GM19240 (cell line): ENCODE data around the gene PSMD13.
"Not testable (repeated sequence)": the region's sequence is repeated elsewhere in the genome, so short reads cannot be mapped to it uniquely, and the experiment has no call there.

Source experiments
- DNase-seq: peaks from one replicate; pipeline ENCODE4 v3.0.0; 2011; ENCODE audit warnings: low spot score; ENCODE audit not compliant: insufficient read length

PSMD13 gene

DNA sequence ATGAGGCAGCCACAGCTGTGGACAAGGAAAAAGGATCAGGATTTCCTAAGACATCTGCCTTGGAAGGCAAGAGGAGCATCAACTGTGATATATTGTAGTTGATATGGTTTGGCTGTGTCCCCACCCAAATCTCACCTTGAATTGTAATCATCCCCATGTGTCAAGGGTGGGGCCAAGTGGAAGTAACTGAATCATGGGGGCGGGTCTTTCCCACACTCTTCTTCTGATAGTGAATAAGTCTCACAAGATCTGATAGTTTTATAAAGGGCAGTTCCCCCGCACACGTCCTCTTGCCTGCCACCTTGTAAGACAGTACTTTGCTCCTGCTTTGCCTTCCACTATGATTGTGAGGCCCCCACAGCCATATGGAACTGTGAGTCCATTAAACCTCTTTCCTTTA lies 19.1 kb upstream of the PSMD13 start:
- DNase-seq = no peak

DNA sequence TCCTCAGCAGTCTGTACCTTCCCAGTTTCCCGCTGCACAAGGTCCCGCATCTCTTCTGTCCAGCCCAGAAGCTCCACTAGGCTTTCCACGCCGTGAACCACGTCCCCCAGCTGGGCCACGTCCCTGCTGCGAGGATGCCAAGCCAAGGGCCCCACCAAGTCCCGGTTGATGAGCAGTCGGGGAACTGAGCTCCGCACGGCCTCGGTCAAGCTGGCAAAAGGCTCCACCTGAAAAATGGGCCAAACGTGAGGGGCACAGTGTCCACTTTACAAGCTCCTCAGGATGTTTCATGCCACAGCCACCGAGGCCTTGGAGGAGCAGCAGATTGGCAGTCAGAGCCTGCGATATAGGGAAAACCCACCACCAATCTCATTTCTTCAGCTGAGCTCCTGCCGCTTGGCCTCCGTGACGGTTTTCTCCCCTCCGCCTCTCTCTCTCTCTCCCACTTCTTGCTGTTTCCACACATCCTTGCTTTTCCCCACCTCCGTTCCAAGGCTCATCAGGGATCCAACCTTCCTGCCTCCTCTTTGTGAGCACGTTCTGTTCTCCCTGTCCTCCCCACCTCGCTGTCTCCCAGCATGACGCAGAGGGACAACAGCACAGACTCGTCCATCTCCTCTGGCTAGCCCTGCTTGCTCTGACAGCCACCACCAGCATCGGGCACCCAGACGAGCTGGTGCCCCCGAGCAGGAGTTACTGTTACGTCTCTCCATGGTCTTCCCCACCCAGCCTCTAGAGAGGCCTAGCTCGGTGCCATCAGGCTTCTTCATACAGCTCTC lies 17.8 kb upstream of the PSMD13 start:
- no peak for DNase-seq

GRCh38 chr11:220641-221215 lies 16.0 kb upstream of the PSMD13 start:
- DNase-seq = not testable (repeated sequence)

GRCh38 chr11:221539-221938 lies 15.2 kb upstream of the PSMD13 start:
- no peak for DNase-seq

- no peak for DNase-seq
Observed at GRCh38 chr11:221998-222789, 14.6 kb upstream of the PSMD13 start.

DNA sequence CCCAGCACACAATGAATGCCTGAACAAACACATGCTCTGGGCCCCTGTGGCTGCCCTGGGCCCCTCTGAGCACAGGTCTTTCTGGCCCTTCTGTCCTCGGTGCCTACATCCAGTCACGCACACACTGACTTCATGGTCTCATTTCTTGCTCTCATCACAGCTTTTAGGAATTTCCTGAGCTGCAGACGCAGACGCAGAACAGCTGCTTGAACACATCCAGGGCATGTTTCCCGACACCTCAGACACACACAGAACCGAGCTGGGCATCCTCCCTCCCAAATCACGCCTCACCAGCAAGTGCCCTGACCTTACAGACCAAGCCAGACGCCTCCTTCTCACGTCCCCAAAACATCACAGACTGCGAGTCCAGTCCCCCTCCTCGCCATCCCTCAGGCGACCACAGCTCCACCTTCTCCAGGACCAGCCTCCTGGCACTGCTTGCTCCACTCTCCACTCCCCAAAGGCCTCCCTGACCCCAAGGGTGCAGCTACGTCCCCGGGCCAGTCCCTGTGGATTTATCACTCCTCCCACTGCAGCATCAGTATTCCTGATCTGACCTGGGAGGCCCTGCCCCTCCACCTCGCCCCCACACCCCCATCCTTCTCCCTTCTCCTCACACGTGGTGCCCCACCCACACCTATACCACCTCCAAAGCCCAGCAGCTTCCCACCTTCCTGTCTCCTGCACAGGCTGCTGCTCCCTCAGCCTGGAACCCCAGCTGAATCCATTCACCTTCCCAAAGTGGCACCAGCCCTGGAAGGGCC lies 13.6 kb upstream of the PSMD13 start:
- DNase-seq = no peak

GRCh38 chr11:223884-224283 lies 12.9 kb upstream of the PSMD13 start:
- no peak for DNase-seq

DNA sequence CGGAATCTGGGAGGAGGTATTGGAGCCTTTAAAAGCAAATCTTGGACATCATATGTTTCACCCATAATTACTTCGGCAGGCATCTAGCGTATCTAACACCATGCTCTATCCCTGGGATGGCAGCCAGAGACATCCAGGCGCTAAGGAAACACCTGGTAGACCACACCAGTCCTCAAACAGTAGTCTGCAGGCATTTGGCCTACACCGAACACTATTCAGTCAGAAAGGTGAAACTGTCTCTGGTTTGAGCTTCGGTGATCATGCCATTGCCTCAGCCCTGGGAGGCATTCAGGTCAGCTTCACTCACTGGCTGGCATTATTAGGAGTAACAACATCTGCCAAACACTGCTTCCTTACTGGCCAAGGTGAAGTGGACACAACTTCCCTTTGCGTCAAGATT lies 12.4 kb upstream of the PSMD13 start:
- no peak for DNase-seq

GRCh38 chr11:225734-226453 lies 10.9 kb upstream of the PSMD13 start:
- no peak for DNase-seq

DNA sequence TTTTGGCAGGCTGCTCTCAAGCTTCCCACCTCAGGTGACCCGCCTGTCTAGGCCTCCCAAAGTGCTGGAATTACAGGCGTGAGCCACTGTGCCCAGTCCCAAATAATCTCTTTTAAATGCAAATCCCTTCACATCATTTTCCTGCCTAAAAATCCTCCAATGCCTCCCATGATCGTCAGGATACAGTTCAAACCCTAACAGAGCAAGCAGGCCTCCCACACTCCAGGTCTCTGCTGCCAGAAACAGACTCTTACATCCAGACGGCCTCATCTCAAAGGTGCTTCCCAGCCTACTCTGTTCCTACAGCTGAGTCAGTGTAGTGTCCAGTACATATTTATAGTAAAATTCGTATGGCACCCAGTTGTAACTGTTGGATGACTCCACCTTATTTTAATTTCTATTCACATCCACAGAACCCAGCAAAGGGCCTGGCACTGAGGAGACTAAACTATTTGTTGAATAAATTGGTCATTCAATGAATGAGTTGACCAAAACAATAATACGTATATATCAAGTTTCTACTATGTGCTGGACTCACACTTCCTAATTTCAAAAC lies 8.9 kb upstream of the PSMD13 start:
- DNase-seq = no peak

- DNase-seq = no peak
Observed at GRCh38 chr11:230431-230830, 6.3 kb upstream of the PSMD13 start.

- no peak for DNase-seq
Observed at GRCh38 chr11:232783-233565, 3.8 kb upstream of the PSMD13 start.

GRCh38 chr11:235180-235579 lies 1.6 kb upstream of the PSMD13 start:
- no peak for DNase-seq

DNA sequence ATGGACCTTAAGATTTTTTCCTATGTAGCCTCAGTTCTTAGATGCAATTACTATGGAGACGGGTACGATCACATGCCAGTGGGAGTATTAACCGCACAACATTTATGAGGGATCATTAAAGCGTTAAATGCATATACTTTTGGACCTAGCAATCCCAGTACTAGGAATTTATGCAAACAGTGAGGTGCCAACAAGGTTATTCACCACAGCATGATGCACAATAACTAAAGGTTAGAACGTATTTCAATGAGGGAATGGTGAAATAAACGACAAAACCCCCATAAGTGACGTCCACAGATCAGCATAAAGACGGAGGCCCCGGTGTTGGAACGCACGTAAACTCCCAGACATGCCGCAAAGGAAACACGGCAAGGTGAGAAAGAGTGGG lies 1.2 kb upstream of the PSMD13 start:
- no peak for DNase-seq

- peak; percentile 95 for DNase-seq
Observed at GRCh38 chr11:235997-236773, 591 bp upstream of the PSMD13 start, which contains the start of gene SIRT3. Gene SIRT3, minus strand, starts transcription at chr11:236342. Its CDS starts 14 bp downstream, at chr11:236328.

DNA sequence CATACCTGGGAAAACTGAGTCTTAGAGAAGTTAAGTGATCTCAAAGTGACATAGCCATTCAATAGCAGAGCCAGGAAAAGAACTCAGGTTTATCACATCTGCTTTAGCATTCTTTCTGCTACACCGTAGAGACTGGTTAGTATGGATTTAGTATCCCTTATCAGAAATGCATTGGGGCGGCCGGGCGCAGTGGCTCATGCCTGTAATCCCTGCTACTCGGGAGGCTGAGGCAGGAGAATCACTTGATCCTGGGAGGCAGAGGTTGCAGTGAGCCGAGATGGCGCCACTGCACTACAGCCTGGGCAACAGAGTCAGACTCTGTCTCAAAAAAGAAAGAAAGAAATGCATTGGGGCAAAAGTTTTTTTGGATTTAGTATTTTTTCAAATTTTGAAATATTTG lies 1.6 kb downstream of the PSMD13 start:
- not testable (repeated sequence) for DNase-seq

DNA sequence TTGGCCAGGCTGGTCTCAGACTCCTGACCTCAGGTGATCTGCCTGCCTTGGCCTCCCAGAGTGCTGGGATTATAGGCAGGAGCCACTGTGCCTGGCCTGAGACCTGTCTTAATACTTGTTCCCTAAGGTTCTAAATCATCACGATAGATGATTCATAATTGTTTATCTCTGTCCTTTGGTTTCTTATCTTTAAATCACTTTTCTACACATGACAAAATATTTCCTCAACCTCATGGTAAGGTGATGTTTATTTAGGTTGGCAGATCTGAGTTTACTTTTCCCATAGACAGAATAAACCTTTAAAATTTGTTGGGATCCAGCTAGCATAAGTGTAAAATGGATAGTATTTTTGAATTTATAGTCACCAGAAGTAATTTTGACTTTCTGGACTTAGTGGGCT lies 3.5 kb downstream of the PSMD13 start:
- no peak for DNase-seq

- DNase-seq = no peak
Observed at GRCh38 chr11:241634-242033, 4.9 kb downstream of the PSMD13 start.

DNA sequence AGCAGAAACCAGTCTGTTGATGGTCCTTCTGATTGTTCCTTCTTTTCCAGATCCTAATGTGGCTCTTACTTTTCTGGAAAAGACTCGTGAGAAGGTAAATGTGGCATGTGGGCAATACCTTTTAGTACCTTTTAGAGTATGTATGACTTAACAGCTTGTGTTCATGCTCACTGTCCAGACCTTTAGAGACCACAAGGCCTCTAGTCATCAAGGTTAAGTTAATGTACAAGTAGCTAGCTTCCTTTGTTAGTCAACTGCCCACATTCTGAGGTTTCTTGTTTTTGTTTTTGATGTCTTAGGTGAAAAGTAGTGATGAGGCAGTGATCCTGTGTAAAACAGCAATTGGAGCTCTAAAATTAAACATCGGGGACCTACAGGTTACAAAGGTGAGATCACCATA lies 7.6 kb downstream of the PSMD13 start:
- no peak for DNase-seq
